ENCODE results near the gene ZDHHC3.

GRCh38 chr3:44963571-44964325 lies 12.2 kb downstream of the ZDHHC3 start:
- no peak for TF ChIP-seq CTCF (IDR thresholded peaks at IDR 0.05; ENCODE audit: low read length)
- no peak for TF ChIP-seq EZH2 (optimal IDR thresholded peaks at IDR 0.05; ENCODE audit: low read depth, low read length)
